HepG2 (cell line): ENCODE data around the gene POMT1. TPM values are rescaled to one million over a fixed set of nuclear protein-coding genes. Genes with fewer than 3 reads are reported as not detected.

Source experiments
- ARHGAP35 ChIP-seq: sonication (generic); formaldehyde crosslinking; IDR thresholded peaks from 2 replicates; pipeline ENCODE4 v1.9.0; 2022; ENCODE audit warnings: mild to moderate bottlenecking, inconsistent platforms, moderate library complexity, missing genetic modification reagents, borderline replicate concordance
- JARID2 ChIP-seq: sonication (generic); formaldehyde crosslinking; IDR thresholded peaks from 2 replicates; pipeline ENCODE4 v1.8.1; 2023; ENCODE audit warnings: missing genetic modification reagents, inconsistent platforms; ENCODE audit not compliant: insufficient replicate concordance
- KLF9 ChIP-seq: IDR thresholded peaks from 2 replicates; pipeline ENCODE4 v1.6.1; 2016; ENCODE audit warnings: low read depth
- KMT2A ChIP-seq: sonication (generic); formaldehyde crosslinking; IDR thresholded peaks from 2 replicates; pipeline ENCODE4 v1.4.0; 2020; ENCODE audit warnings: missing genetic modification reagents
- PAWR ChIP-seq: sonication (generic); formaldehyde crosslinking; IDR thresholded peaks from 2 replicates; pipeline ENCODE4 v1.4.0; 2020; ENCODE audit warnings: missing genetic modification reagents, mild to moderate bottlenecking, borderline replicate concordance
- SNAPC2 ChIP-seq: sonication (generic); formaldehyde crosslinking; IDR thresholded peaks from 2 replicates; pipeline ENCODE4 v1.8.1; 2022; ENCODE audit warnings: mild to moderate bottlenecking, missing genetic modification reagents
- SNAPC5 ChIP-seq: sonication (generic); formaldehyde crosslinking; IDR thresholded peaks from 2 replicates; pipeline ENCODE4 v1.8.1; 2023; ENCODE audit warnings: mild to moderate bottlenecking, missing genetic modification reagents, borderline replicate concordance
- TSC22D2 ChIP-seq: sonication (generic); formaldehyde crosslinking; IDR thresholded peaks from 2 replicates; pipeline ENCODE4 v1.5.1; 2020; ENCODE audit warnings: missing genetic modification reagents, mild to moderate bottlenecking, borderline replicate concordance
- ZEB1 ChIP-seq: IDR thresholded peaks from 2 replicates; pipeline ENCODE4 v1.6.1; 2012; ENCODE audit warnings: mild to moderate bottlenecking, low read depth, inconsistent platforms; ENCODE audit not compliant: insufficient replicate concordance
- ZGPAT ChIP-seq: IDR thresholded peaks from 2 replicates; pipeline ENCODE4 v1.6.1; 2016; ENCODE audit warnings: mild to moderate bottlenecking
- ZIK1 ChIP-seq: sonication (generic); formaldehyde crosslinking; IDR thresholded peaks from 2 replicates; pipeline ENCODE4 v1.5.0; 2020; ENCODE audit warnings: mild to moderate bottlenecking, low read depth, missing genetic modification reagents, borderline replicate concordance
- ZKSCAN1 ChIP-seq: fragments of 150-350 bp; IDR thresholded peaks from 2 replicates; pipeline ENCODE4 v1.6.1; 2014; ENCODE audit warnings: low read length
- ZNF253 ChIP-seq: sonication (generic); formaldehyde crosslinking; IDR thresholded peaks from 2 replicates; pipeline ENCODE4 v1.8.0; 2022; ENCODE audit warnings: mild to moderate bottlenecking, missing genetic modification reagents, borderline replicate concordance
- polyA plus RNA-seq, 8 experiments: library from polyadenylated mRNA; depleted of rRNA in 3 of 8; stranded (reverse) in 7 of 8; unstranded in 1 of 8; fragments of >200 nt; fragmentation: Illumina TruSeq in 4 of 8; extraction: Trizol in 4 of 8; gene quantifications; 2 replicates each; pipeline versions ENCODE4 v1.2.1 to v1.2.3, GENCODE V29; 2011 to 2016; ENCODE audit warnings: low read depth in 4 of 8, missing spikeins in 1 of 8, mixed read lengths in 1 of 8; ENCODE audit not compliant: insufficient read depth in 1 of 8
- total RNA-seq, 5 experiments: library from RNA; depleted of rRNA; stranded (reverse); fragments of >200 nt; fragmentation: Illumina TruSeq; extraction: Trizol; gene quantifications; 2 replicates each; pipeline ENCODE4 v1.2.3, GENCODE V29; 2016; ENCODE audit warnings: low read depth in 1 of 5
- TF ChIP-seq, protein P1 (sequence below), 2 experiments: fragments of 450-650 bp in 1 of 2; sonication (generic) in 1 of 2; formaldehyde crosslinking in 1 of 2; IDR thresholded peaks; 2 replicates each; pipeline versions ENCODE4 v1.6.1 to v1.8.0; 2016 to 2022; ENCODE audit warnings: antibody characterized with exemption in 1 of 2, mild to moderate bottlenecking in 1 of 2, missing genetic modification reagents in 1 of 2
- TF ChIP-seq, protein P2 (sequence below): sonication (generic); formaldehyde crosslinking; IDR thresholded peaks from 2 replicates; pipeline ENCODE4 v1.5.0; 2020; ENCODE audit warnings: missing genetic modification reagents
- TF ChIP-seq, protein P3 (sequence below): sonication (generic); formaldehyde crosslinking; IDR thresholded peaks from 2 replicates; pipeline ENCODE4 v1.5.0; 2020; ENCODE audit warnings: missing genetic modification reagents, mild to moderate bottlenecking, borderline replicate concordance

POMT1 gene
- total and polyA plus RNA-seq, 2 of the 13 experiments (the other 11 are each of a cell fraction or from before 2014, with no cell fraction given) = 21.6 to 22.7 TPM

DNA sequence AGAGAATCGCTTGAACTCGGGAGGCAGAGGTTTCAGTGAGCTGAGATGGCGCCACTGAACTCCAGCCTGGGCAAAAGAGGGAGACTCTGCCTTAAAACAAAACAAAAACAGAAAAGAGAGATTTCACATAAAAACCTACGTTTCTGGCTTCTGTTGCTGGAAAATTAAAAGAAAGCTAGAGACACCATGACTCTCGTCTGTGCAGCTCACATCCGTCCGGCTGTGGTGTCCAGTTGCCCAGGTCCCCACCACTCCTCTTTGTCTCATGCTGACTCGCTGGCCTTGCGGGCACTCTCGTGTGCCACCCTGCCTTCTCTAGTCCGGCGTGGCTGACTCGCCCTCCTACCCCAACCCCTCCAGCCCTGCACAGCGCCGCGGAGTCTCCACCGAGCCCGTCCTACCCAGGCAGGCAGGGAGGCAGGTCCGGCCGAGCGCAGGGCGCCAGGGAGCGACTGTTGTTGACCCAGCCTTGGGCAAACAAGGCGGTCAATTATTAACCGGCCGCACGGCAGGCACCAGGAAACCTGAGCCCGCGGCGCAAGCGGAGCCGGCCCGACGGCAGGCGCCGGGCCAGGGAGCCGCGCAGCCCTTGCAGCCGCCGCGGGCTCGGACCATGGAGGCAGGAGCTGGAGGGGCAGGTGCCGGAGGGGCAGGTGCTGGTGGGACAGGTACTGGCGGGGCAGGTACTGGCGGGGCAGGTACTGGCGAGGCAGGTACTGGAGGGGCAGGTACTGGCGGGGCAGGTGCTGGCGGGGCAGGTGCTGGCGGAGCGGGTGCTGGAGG lies 42.5 kb downstream of the POMT1 start, which contains the start of gene PRRT1B (continued):
- TF ChIP-seq, protein P1, sequence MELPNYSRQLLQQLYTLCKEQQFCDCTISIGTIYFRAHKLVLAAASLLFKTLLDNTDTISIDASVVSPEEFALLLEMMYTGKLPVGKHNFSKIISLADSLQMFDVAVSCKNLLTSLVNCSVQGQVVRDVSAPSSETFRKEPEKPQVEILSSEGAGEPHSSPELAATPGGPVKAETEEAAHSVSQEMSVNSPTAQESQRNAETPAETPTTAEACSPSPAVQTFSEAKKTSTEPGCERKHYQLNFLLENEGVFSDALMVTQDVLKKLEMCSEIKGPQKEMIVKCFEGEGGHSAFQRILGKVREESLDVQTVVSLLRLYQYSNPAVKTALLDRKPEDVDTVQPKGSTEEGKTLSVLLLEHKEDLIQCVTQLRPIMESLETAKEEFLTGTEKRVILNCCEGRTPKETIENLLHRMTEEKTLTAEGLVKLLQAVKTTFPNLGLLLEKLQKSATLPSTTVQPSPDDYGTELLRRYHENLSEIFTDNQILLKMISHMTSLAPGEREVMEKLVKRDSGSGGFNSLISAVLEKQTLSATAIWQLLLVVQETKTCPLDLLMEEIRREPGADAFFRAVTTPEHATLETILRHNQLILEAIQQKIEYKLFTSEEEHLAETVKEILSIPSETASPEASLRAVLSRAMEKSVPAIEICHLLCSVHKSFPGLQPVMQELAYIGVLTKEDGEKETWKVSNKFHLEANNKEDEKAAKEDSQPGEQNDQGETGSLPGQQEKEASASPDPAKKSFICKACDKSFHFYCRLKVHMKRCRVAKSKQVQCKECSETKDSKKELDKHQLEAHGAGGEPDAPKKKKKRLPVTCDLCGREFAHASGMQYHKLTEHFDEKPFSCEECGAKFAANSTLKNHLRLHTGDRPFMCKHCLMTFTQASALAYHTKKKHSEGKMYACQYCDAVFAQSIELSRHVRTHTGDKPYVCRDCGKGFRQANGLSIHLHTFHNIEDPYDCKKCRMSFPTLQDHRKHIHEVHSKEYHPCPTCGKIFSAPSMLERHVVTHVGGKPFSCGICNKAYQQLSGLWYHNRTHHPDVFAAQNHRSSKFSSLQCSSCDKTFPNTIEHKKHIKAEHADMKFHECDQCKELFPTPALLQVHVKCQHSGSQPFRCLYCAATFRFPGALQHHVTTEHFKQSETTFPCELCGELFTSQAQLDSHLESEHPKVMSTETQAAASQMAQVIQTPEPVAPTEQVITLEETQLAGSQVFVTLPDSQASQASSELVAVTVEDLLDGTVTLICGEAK (IDR thresholded peaks at IDR 0.05) = no peak
- TF ChIP-seq, protein P1 (CRISPR knock-in tag; IDR thresholded peaks at IDR 0.05) = no peak
- TF ChIP-seq KMT2A (CRISPR knock-in tag) (peak; percentile 71), ZIK1 (CRISPR knock-in tag) (no peak), TSC22D2 (CRISPR knock-in tag) (no peak; the same call in 1 of the 2 replicates), ZNF253 (CRISPR knock-in tag) (no peak), ZEB1 (no peak), ZKSCAN1 (no peak), JARID2 (CRISPR knock-in tag) (no peak), SNAPC2 (CRISPR knock-in tag) (peak; percentile 42; the same call in 1 of the 2 replicates), ZGPAT (CRISPR knock-in tag) (peak; percentile 78; the same call in 1 of the 2 replicates), PAWR (CRISPR knock-in tag) (no peak), ARHGAP35 (CRISPR knock-in tag) (no peak), SNAPC5 (no peak), KLF9 (no peak)
- TF ChIP-seq, protein P2, sequence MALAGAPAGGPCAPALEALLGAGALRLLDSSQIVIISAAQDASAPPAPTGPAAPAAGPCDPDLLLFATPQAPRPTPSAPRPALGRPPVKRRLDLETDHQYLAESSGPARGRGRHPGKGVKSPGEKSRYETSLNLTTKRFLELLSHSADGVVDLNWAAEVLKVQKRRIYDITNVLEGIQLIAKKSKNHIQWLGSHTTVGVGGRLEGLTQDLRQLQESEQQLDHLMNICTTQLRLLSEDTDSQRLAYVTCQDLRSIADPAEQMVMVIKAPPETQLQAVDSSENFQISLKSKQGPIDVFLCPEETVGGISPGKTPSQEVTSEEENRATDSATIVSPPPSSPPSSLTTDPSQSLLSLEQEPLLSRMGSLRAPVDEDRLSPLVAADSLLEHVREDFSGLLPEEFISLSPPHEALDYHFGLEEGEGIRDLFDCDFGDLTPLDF (CRISPR knock-in tag) = 0 out of 2 replicates have a peak, but pooled peaks have one; percentile 56
- TF ChIP-seq, protein P3, sequence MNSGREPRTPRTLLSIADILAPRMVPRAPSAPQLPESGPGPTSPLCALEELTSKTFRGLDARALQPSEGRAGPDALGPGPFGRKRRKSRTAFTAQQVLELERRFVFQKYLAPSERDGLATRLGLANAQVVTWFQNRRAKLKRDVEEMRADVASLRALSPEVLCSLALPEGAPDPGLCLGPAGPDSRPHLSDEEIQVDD (CRISPR knock-in tag) = no peak
